ENCODE results near the gene ARL15.

ARL15 gene

GRCh38 chr5:53906736-53907135 lies 403.6 kb downstream of the ARL15 start:
- H2BK120ac ChIP-seq (ENCODE audit: insufficient read depth, low read length, poor library complexity): no peak overlapping the region
- no peaks in the 10 kb centered on the region for H3K36me3 ChIP-seq (ENCODE audit: control insufficient read depth in 1 of 2, insufficient read depth in 2 of 2, low read length in 2 of 2)
- no peak overlapping the region for H4K91ac ChIP-seq (ENCODE audit: low read depth, low read length)
- no peak overlapping the region for H2BK12ac ChIP-seq (ENCODE audit: low read length)
- DNase-seq: no peak
- H4K8ac ChIP-seq (ENCODE audit: low read depth, low read length): no peak overlapping the region
- H2AK5ac ChIP-seq (ENCODE audit: low read length): no peak overlapping the region
- no peaks in the 10 kb centered on the region for H3K27me3 ChIP-seq (ENCODE audit: insufficient read depth, low read length)
- no peak overlapping the region for H3K4ac ChIP-seq (ENCODE audit: low read depth, low read length)
- no peak overlapping the region for H2AFZ ChIP-seq (ENCODE audit: insufficient read depth, low read length, poor library complexity)
- no peak overlapping the region for H3K4me3 ChIP-seq (ENCODE audit: low read depth, low read length)
- no peak overlapping the region for H3K23ac ChIP-seq (ENCODE audit: low read length)
- H3K79me1 ChIP-seq (ENCODE audit: low read length): no peaks in the 10 kb centered on the region
- H3K9me3 ChIP-seq (ENCODE audit: insufficient read depth, low read depth, low read length): no peaks in the 10 kb centered on the region
- no peak overlapping the region for H3K18ac ChIP-seq (ENCODE audit: low read length)
- H3K4me1 ChIP-seq (ENCODE audit: control insufficient read depth in 1 of 2, insufficient read depth in 2 of 2, low read length in 2 of 2): no peaks in the 10 kb centered on the region
- no peak overlapping the region for H3K27ac ChIP-seq (ENCODE audit: low read depth, low read length)
- H2BK5ac ChIP-seq (ENCODE audit: low read depth, low read length, poor library complexity): no peak overlapping the region
- no peak overlapping the region for H4K12ac ChIP-seq (ENCODE audit: low read depth, low read length)
- WGBS (ENCODE audit: extremely low coverage, insufficient coverage, insufficient read length): no CpG with 5 or more reads among the region's 1 CpG
- H3K79me2 ChIP-seq (ENCODE audit: control insufficient read depth, insufficient read depth, low read length, poor library complexity): no peaks in the 10 kb centered on the region
- H3K4me2 ChIP-seq (ENCODE audit: low read length): no peak overlapping the region
- no peak overlapping the region for H3K14ac ChIP-seq (ENCODE audit: low read length)
- H3K9ac ChIP-seq (ENCODE audit: low read length): no peak overlapping the region

DNA sequence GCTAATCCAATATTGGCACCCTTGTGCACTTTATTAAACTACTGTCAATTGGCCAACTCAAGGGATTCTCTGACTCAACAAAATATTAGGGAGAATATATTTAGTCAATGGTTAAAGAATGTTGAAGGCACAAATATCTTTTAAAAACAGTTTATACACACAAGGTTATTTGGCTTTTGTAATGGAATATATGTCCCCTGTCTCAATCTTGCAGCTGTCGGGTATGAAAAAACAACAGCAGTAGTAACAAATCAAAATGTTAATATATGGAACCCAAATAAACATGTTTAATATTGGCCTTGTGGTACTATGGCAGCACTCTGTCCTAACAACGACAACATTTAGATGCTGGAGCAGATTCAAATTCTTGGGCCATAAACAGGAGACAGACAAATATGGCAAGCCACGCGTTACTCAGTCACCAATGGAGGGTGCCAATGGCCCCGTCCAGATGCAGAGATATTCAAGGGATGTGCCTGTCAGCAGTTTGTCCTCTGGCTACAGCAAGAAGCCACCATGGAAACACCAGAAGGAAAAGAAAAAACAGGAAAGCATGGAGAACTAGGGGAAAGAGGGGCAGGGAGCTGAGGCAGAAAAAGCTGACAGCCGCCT lies 408.0 kb downstream of the ARL15 start:
- H4K12ac ChIP-seq (ENCODE audit: low read depth, low read length): no peak overlapping the region
- no peak overlapping the region for H3K4me2 ChIP-seq (ENCODE audit: low read length)
- no peak overlapping the region for H2BK5ac ChIP-seq (ENCODE audit: low read depth, low read length, poor library complexity)
- H4K8ac ChIP-seq (ENCODE audit: low read depth, low read length): no peak overlapping the region
- no peak overlapping the region for H3K23ac ChIP-seq (ENCODE audit: low read length)
- H4K91ac ChIP-seq (ENCODE audit: low read depth, low read length): no peak overlapping the region
- no peaks in the 10 kb centered on the region for H3K36me3 ChIP-seq (ENCODE audit: control insufficient read depth in 1 of 2, insufficient read depth in 2 of 2, low read length in 2 of 2)
- H3K9ac ChIP-seq (ENCODE audit: low read length): no peak overlapping the region
- H3K9me3 ChIP-seq (ENCODE audit: insufficient read depth, low read depth, low read length): no peaks in the 10 kb centered on the region
- no peaks in the 10 kb centered on the region for H3K79me1 ChIP-seq (ENCODE audit: low read length)
- H2BK12ac ChIP-seq (ENCODE audit: low read length): no peak overlapping the region
- H3K27ac ChIP-seq (ENCODE audit: low read depth, low read length): no peak overlapping the region
- H3K18ac ChIP-seq (ENCODE audit: low read length): no peak overlapping the region
- H3K14ac ChIP-seq (ENCODE audit: low read length): no peak overlapping the region
- H3K27me3 ChIP-seq (ENCODE audit: insufficient read depth, low read length): no peaks in the 10 kb centered on the region
- WGBS (ENCODE audit: extremely low coverage, insufficient coverage, insufficient read length): no CpG with 5 or more reads among the region's 6 CpGs
- H3K4me1 ChIP-seq (ENCODE audit: control insufficient read depth in 1 of 2, insufficient read depth in 2 of 2, low read length in 2 of 2): no peaks in the 10 kb centered on the region
- no peak overlapping the region for H3K4ac ChIP-seq (ENCODE audit: low read depth, low read length)
- no peak overlapping the region for H3K4me3 ChIP-seq (ENCODE audit: low read depth, low read length)
- no peak overlapping the region for H2AFZ ChIP-seq (ENCODE audit: insufficient read depth, low read length, poor library complexity)
- H2BK120ac ChIP-seq (ENCODE audit: insufficient read depth, low read length, poor library complexity): no peak overlapping the region
- no peaks in the 10 kb centered on the region for H3K79me2 ChIP-seq (ENCODE audit: control insufficient read depth, insufficient read depth, low read length, poor library complexity)
- DNase-seq: no peak
- H2AK5ac ChIP-seq (ENCODE audit: low read length): no peak overlapping the region

GRCh38 chr5:53900677-53901076 lies 409.7 kb downstream of the ARL15 start:
- WGBS (ENCODE audit: extremely low coverage, insufficient coverage, insufficient read length): no CpG with 5 or more reads among the region's 2 CpGs
- Histone ChIP-seq H3K4me2 (ENCODE audit: low read length) (no peak overlapping the region), H3K9me3 (ENCODE audit: insufficient read depth, low read depth, low read length) (no peaks in the 10 kb centered on the region), H3K79me2 (ENCODE audit: control insufficient read depth, insufficient read depth, low read length, poor library complexity) (no peaks in the 10 kb centered on the region), H3K18ac (ENCODE audit: low read length) (no peak overlapping the region), H4K12ac (ENCODE audit: low read depth, low read length) (no peak overlapping the region), H3K23ac (ENCODE audit: low read length) (no peak overlapping the region), H2BK12ac (ENCODE audit: low read length) (no peak overlapping the region), H4K91ac (ENCODE audit: low read depth, low read length) (no peak overlapping the region), H3K4me3 (ENCODE audit: low read depth, low read length) (no peak overlapping the region), H3K4me1 (ENCODE audit: control insufficient read depth in 1 of 2, insufficient read depth in 2 of 2, low read length in 2 of 2) (no peaks in the 10 kb centered on the region), H3K27me3 (ENCODE audit: insufficient read depth, low read length) (no peaks in the 10 kb centered on the region), H3K79me1 (ENCODE audit: low read length) (no peaks in the 10 kb centered on the region), H3K4ac (ENCODE audit: low read depth, low read length) (no peak overlapping the region), H2AFZ (ENCODE audit: insufficient read depth, low read length, poor library complexity) (no peak overlapping the region), H2BK5ac (ENCODE audit: low read depth, low read length, poor library complexity) (no peak overlapping the region), H3K9ac (ENCODE audit: low read length) (no peak overlapping the region), H3K27ac (ENCODE audit: low read depth, low read length) (no peak overlapping the region), H2AK5ac (ENCODE audit: low read length) (no peak overlapping the region), H2BK120ac (ENCODE audit: insufficient read depth, low read length, poor library complexity) (no peak overlapping the region), H3K36me3 (ENCODE audit: control insufficient read depth in 1 of 2, insufficient read depth in 2 of 2, low read length in 2 of 2) (no peaks in the 10 kb centered on the region), H3K14ac (ENCODE audit: low read length) (no peak overlapping the region), H4K8ac (ENCODE audit: low read depth, low read length) (no peak overlapping the region)
- no peak for DNase-seq

DNA sequence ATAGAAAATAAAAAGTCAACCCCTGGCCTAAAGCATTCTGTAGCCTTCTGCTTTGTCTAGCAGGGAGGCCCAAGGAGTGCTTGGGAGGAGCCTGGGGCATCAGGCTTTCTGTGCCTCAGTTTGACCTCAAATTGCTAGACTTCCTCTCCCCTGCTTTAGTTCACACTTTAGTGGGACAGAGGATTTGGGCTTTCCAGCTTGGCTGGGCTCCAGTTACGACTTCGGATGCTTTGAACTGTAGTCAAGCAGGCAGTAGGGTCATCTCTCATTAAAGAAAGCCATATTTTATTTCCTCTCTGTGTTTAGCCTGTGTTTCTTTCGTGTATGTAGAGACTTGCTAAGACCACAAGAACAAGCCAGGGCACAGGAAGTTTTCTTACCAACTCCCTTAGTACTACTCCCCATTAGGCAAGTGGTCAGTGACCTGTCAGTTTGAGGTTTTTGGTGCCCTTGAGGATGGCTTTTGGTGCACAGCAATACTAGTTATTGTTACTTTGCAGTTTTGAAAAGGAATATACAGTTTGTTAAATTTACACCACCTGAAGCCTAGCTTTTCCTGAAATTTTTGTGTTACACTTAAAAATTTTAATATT lies 415.2 kb downstream of the ARL15 start:
- H3K4me3 ChIP-seq (ENCODE audit: low read depth, low read length): no peak overlapping the region
- no peak overlapping the region for H3K18ac ChIP-seq (ENCODE audit: low read length)
- no peaks in the 10 kb centered on the region for H3K9me3 ChIP-seq (ENCODE audit: insufficient read depth, low read depth, low read length)
- H3K4ac ChIP-seq (ENCODE audit: low read depth, low read length): no peak overlapping the region
- H4K91ac ChIP-seq (ENCODE audit: low read depth, low read length): no peak overlapping the region
- H3K27ac ChIP-seq (ENCODE audit: low read depth, low read length): no peak overlapping the region
- H4K8ac ChIP-seq (ENCODE audit: low read depth, low read length): no peak overlapping the region
- no peak overlapping the region for H3K14ac ChIP-seq (ENCODE audit: low read length)
- no peak overlapping the region for H2AFZ ChIP-seq (ENCODE audit: insufficient read depth, low read length, poor library complexity)
- no peaks in the 10 kb centered on the region for H3K4me1 ChIP-seq (ENCODE audit: control insufficient read depth in 1 of 2, insufficient read depth in 2 of 2, low read length in 2 of 2)
- no peak overlapping the region for H3K9ac ChIP-seq (ENCODE audit: low read length)
- WGBS (ENCODE audit: extremely low coverage, insufficient coverage, insufficient read length): no CpG with 5 or more reads among the region's 3 CpGs
- H3K79me1 ChIP-seq (ENCODE audit: low read length): no peaks in the 10 kb centered on the region
- H3K4me2 ChIP-seq (ENCODE audit: low read length): no peak overlapping the region
- H3K23ac ChIP-seq (ENCODE audit: low read length): no peak overlapping the region
- H2AK5ac ChIP-seq (ENCODE audit: low read length): no peak overlapping the region
- no peak overlapping the region for H2BK12ac ChIP-seq (ENCODE audit: low read length)
- no peak overlapping the region for H2BK120ac ChIP-seq (ENCODE audit: insufficient read depth, low read length, poor library complexity)
- no peaks in the 10 kb centered on the region for H3K79me2 ChIP-seq (ENCODE audit: control insufficient read depth, insufficient read depth, low read length, poor library complexity)
- no peak overlapping the region for H2BK5ac ChIP-seq (ENCODE audit: low read depth, low read length, poor library complexity)
- no peak for DNase-seq
- peaks cover 0 to 3% of the 10 kb centered on the region in 2 experiments for H3K36me3 ChIP-seq (ENCODE audit: control insufficient read depth in 1 of 2, insufficient read depth in 2 of 2, low read length in 2 of 2)
- H3K27me3 ChIP-seq (ENCODE audit: insufficient read depth, low read length): no peaks in the 10 kb centered on the region
- H4K12ac ChIP-seq (ENCODE audit: low read depth, low read length): no peak overlapping the region

All from trophoblast cell (in vitro differentiated cells and primary cell).